ENCODE results near the gene KRTAP1-5.
"Not testable (repeated sequence)": the region's sequence is repeated elsewhere in the genome, so short reads cannot be mapped to it uniquely, and the experiment has no call there.

The KRTAP1-5 gene

GRCh38 chr17:41046735-41047465 is 19.9 kb upstream of the KRTAP1-5 start, which contains the start of gene KRTAP2-1:
Gene KRTAP2-1, minus strand, starts transcription at chr17:41047316. Its CDS starts 49 bp downstream, at chr17:41047267.
- not testable (repeated sequence) for H3K36me3 ChIP-seq (ENCODE audit: control insufficient read depth in 1 of 2, insufficient read depth in 2 of 2, low read length in 2 of 2); H3K27me3 ChIP-seq (ENCODE audit: low read depth, low read length); H3K4me3 ChIP-seq (ENCODE audit: low read depth in 1 of 2, low read length in 2 of 2); H3K9me3 ChIP-seq (ENCODE audit: control insufficient read depth in 1 of 2, low read length in 2 of 2); H3K27ac ChIP-seq (ENCODE audit: low read length); H3K4me1 ChIP-seq (ENCODE audit: control insufficient read depth in 1 of 2, insufficient read depth in 2 of 2, low read length in 2 of 2)

GRCh38 chr17:41042953-41043352 is 15.9 kb upstream of the KRTAP1-5 start:
- no peak overlapping the region for H3K27ac ChIP-seq (ENCODE audit: low read length)
- H3K36me3 ChIP-seq (ENCODE audit: control insufficient read depth in 1 of 2, insufficient read depth in 2 of 2, low read length in 2 of 2) = no peaks in the 10 kb centered on the region
- peaks cover 0 to 8% of the 10 kb centered on the region in 2 donors for H3K9me3 ChIP-seq (ENCODE audit: control insufficient read depth in 1 of 2, low read length in 2 of 2)
- H3K4me3 ChIP-seq (ENCODE audit: low read depth in 1 of 2, low read length in 2 of 2) = no peak overlapping the region
- no peaks in the 10 kb centered on the region for H3K27me3 ChIP-seq (ENCODE audit: low read depth, low read length)
- H3K4me1 ChIP-seq (ENCODE audit: control insufficient read depth in 1 of 2, insufficient read depth in 2 of 2, low read length in 2 of 2) = no peaks in the 10 kb centered on the region

GRCh38 chr17:41040783-41041571 is 14.0 kb upstream of the KRTAP1-5 start, which contains the start of gene KRTAP1-1:
Gene KRTAP1-1, minus strand, starts transcription at chr17:41041450. Its CDS starts 53 bp downstream, at chr17:41041397.
- not testable (repeated sequence) for H3K9me3 ChIP-seq (ENCODE audit: control insufficient read depth in 1 of 2, low read length in 2 of 2); H3K4me1 ChIP-seq (ENCODE audit: control insufficient read depth in 1 of 2, insufficient read depth in 2 of 2, low read length in 2 of 2); H3K4me3 ChIP-seq (ENCODE audit: low read depth in 1 of 2, low read length in 2 of 2); H3K36me3 ChIP-seq (ENCODE audit: control insufficient read depth in 1 of 2, insufficient read depth in 2 of 2, low read length in 2 of 2); H3K27me3 ChIP-seq (ENCODE audit: low read depth, low read length); H3K27ac ChIP-seq (ENCODE audit: low read length)

- no peak overlapping the region for H3K4me3 ChIP-seq (ENCODE audit: low read depth in 1 of 2, low read length in 2 of 2)
- H3K9me3 ChIP-seq (ENCODE audit: control insufficient read depth in 1 of 2, low read length in 2 of 2) = peaks cover 0 to 4% of the 10 kb centered on the region in 2 donors
- no peak overlapping the region for H3K27ac ChIP-seq (ENCODE audit: low read length)
Measured at GRCh38 chr17:41037853-41038350, 10.9 kb upstream of the KRTAP1-5 start.

GRCh38 chr17:41034346-41034935 is 7.4 kb upstream of the KRTAP1-5 start, which contains the start of gene KRTAP1-3:
Gene KRTAP1-3, minus strand, starts transcription at chr17:41034874. Its CDS starts 53 bp downstream, at chr17:41034821.
- H3K4me3 ChIP-seq (ENCODE audit: low read depth in 1 of 2, low read length in 2 of 2); H3K9me3 ChIP-seq (ENCODE audit: control insufficient read depth in 1 of 2, low read length in 2 of 2); H3K36me3 ChIP-seq (ENCODE audit: control insufficient read depth in 1 of 2, insufficient read depth in 2 of 2, low read length in 2 of 2); H3K4me1 ChIP-seq (ENCODE audit: control insufficient read depth in 1 of 2, insufficient read depth in 2 of 2, low read length in 2 of 2); H3K27ac ChIP-seq (ENCODE audit: low read length); H3K27me3 ChIP-seq (ENCODE audit: low read depth, low read length): not testable (repeated sequence)

More at GRCh38 chr17:41037853-41038350, 10.9 kb upstream of the KRTAP1-5 start:
- H3K4me1 ChIP-seq (ENCODE audit: control insufficient read depth in 1 of 2, insufficient read depth in 2 of 2, low read length in 2 of 2) = no peaks in the 10 kb centered on the region
- no peaks in the 10 kb centered on the region for H3K36me3 ChIP-seq (ENCODE audit: control insufficient read depth in 1 of 2, insufficient read depth in 2 of 2, low read length in 2 of 2)
- H3K27me3 ChIP-seq (ENCODE audit: low read depth, low read length) = no peaks in the 10 kb centered on the region

GRCh38 chr17:41029633-41030245 is 2.7 kb upstream of the KRTAP1-5 start, which contains the start of gene KRTAP1-4:
Gene KRTAP1-4, minus strand, starts transcription at chr17:41030195. Its CDS starts 117 bp downstream, at chr17:41030078.
- Histone ChIP-seq H3K27ac (ENCODE audit: low read length) (no peak within 1 kb of the TSS), H3K4me1 (ENCODE audit: control insufficient read depth in 1 of 2, insufficient read depth in 2 of 2, low read length in 2 of 2) (no peaks in the 10 kb centered on the region), H3K27me3 (ENCODE audit: low read depth, low read length) (no peaks in the 10 kb centered on the region), H3K9me3 (ENCODE audit: control insufficient read depth in 1 of 2, low read length in 2 of 2) (no peaks in the 10 kb centered on the region), H3K36me3 (ENCODE audit: control insufficient read depth in 1 of 2, insufficient read depth in 2 of 2, low read length in 2 of 2) (no peaks in the 10 kb centered on the region), H3K4me3 (ENCODE audit: low read depth in 1 of 2, low read length in 2 of 2) (no peak within 1 kb of the TSS)

- Histone ChIP-seq H3K9me3 (ENCODE audit: control insufficient read depth in 1 of 2, low read length in 2 of 2) (peaks cover 0 to 5% of the 10 kb centered on the region in 2 donors), H3K4me1 (ENCODE audit: control insufficient read depth in 1 of 2, insufficient read depth in 2 of 2, low read length in 2 of 2) (no peaks in the 10 kb centered on the region), H3K27me3 (ENCODE audit: low read depth, low read length) (no peaks in the 10 kb centered on the region), H3K27ac (ENCODE audit: low read length) (no peak overlapping the region), H3K4me3 (ENCODE audit: low read depth in 1 of 2, low read length in 2 of 2) (no peak overlapping the region), H3K36me3 (ENCODE audit: control insufficient read depth in 1 of 2, insufficient read depth in 2 of 2, low read length in 2 of 2) (no peaks in the 10 kb centered on the region)
Measured at GRCh38 chr17:41024697-41025096, 2.3 kb downstream of the KRTAP1-5 start.

GRCh38 chr17:41020336-41020735 is 6.7 kb downstream of the KRTAP1-5 start:
- no peaks in the 10 kb centered on the region for H3K4me1 ChIP-seq (ENCODE audit: control insufficient read depth in 1 of 2, insufficient read depth in 2 of 2, low read length in 2 of 2)
- H3K27me3 ChIP-seq (ENCODE audit: low read depth, low read length) = no peaks in the 10 kb centered on the region
- H3K27ac ChIP-seq (ENCODE audit: low read length) = no peak overlapping the region
- peaks cover 0 to 5% of the 10 kb centered on the region in 2 donors for H3K9me3 ChIP-seq (ENCODE audit: control insufficient read depth in 1 of 2, low read length in 2 of 2)
- no peak overlapping the region for H3K4me3 ChIP-seq (ENCODE audit: low read depth in 1 of 2, low read length in 2 of 2)
- H3K36me3 ChIP-seq (ENCODE audit: control insufficient read depth in 1 of 2, insufficient read depth in 2 of 2, low read length in 2 of 2) = no peaks in the 10 kb centered on the region

- Histone ChIP-seq H3K4me1 (ENCODE audit: control insufficient read depth in 1 of 2, insufficient read depth in 2 of 2, low read length in 2 of 2) (no peaks in the 10 kb centered on the region), H3K27ac (ENCODE audit: low read length) (no peak overlapping the region), H3K36me3 (ENCODE audit: control insufficient read depth in 1 of 2, insufficient read depth in 2 of 2, low read length in 2 of 2) (no peaks in the 10 kb centered on the region), H3K4me3 (ENCODE audit: low read depth in 1 of 2, low read length in 2 of 2) (no peak overlapping the region), H3K9me3 (ENCODE audit: control insufficient read depth in 1 of 2, low read length in 2 of 2) (peaks cover 0 to 5% of the 10 kb centered on the region in 2 donors), H3K27me3 (ENCODE audit: low read depth, low read length) (no peaks in the 10 kb centered on the region)
Measured at GRCh38 chr17:41019415-41019814, 7.6 kb downstream of the KRTAP1-5 start.

- Histone ChIP-seq H3K36me3 (ENCODE audit: control insufficient read depth in 1 of 2, insufficient read depth in 2 of 2, low read length in 2 of 2) (no peaks in the 10 kb centered on the region), H3K9me3 (ENCODE audit: control insufficient read depth in 1 of 2, low read length in 2 of 2) (peaks cover 0 to 5% of the 10 kb centered on the region in 2 donors), H3K4me3 (ENCODE audit: low read depth in 1 of 2, low read length in 2 of 2) (no peak overlapping the region), H3K27ac (ENCODE audit: low read length) (no peak overlapping the region), H3K27me3 (ENCODE audit: low read depth, low read length) (no peaks in the 10 kb centered on the region), H3K4me1 (ENCODE audit: control insufficient read depth in 1 of 2, insufficient read depth in 2 of 2, low read length in 2 of 2) (no peaks in the 10 kb centered on the region)
Measured at GRCh38 chr17:41018541-41018940, 8.5 kb downstream of the KRTAP1-5 start.

Data from muscle layer of duodenum (tissue), 2 donors.